ENCODE data around the gene PLCG2.

Gene PLCG2

DNA sequence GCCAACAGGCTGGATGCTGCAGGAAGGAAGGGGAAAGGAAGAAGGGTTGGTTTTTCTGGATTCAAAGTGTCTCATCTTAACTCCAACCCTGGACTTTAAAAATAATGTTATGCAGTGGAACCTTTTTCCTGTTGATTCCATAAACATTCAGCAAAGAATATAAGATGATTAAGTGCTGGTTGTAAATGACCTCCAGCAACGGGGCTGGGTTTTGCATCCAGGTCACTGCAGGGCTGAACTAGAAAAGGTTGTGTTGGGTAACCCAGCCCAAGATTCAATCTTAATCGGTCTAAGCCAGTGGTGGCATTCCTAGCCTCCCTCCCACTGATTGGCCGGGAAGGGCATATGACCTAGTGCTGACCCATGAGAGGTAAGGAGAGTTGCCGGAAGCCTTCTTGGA is 34.2 kb upstream of the PLCG2 start:
- Histone ChIP-seq H3K4me2 (ENCODE audit: insufficient read depth, low read length) (no peak overlapping the region), H3K27ac (ENCODE audit: low read length) (no peak overlapping the region), H3K9me3 (ENCODE audit: insufficient read depth, low read length, severe bottlenecking) (no peaks in the 10 kb centered on the region), H3K79me2 (ENCODE audit: insufficient read depth, low read length) (no peaks in the 10 kb centered on the region), H2AFZ (ENCODE audit: low read depth, low read length) (peak overlapping the region; percentile 89), H3K36me3 (ENCODE audit: insufficient read depth, low read length) (no peaks in the 10 kb centered on the region), H3K9ac (ENCODE audit: low read depth, low read length) (no peak overlapping the region), H3K4me3 (ENCODE audit: low read depth in 1 of 2, low read length in 2 of 2) (no peak overlapping the region), H3K27me3 (ENCODE audit: insufficient read depth, low read length, poor library complexity) (peaks cover 11% of the 10 kb centered on the region), H4K20me1 (ENCODE audit: insufficient read depth, low read length) (no peaks in the 10 kb centered on the region), H3K4me1 (ENCODE audit: insufficient read depth, low read length) (peaks cover 22% of the 10 kb centered on the region)
- no peak for TF ChIP-seq EZH2 (IDR thresholded peaks at IDR 0.05; ENCODE audit: borderline replicate concordance, low read depth, low read length, severe bottlenecking)
- TF ChIP-seq, protein P1, sequence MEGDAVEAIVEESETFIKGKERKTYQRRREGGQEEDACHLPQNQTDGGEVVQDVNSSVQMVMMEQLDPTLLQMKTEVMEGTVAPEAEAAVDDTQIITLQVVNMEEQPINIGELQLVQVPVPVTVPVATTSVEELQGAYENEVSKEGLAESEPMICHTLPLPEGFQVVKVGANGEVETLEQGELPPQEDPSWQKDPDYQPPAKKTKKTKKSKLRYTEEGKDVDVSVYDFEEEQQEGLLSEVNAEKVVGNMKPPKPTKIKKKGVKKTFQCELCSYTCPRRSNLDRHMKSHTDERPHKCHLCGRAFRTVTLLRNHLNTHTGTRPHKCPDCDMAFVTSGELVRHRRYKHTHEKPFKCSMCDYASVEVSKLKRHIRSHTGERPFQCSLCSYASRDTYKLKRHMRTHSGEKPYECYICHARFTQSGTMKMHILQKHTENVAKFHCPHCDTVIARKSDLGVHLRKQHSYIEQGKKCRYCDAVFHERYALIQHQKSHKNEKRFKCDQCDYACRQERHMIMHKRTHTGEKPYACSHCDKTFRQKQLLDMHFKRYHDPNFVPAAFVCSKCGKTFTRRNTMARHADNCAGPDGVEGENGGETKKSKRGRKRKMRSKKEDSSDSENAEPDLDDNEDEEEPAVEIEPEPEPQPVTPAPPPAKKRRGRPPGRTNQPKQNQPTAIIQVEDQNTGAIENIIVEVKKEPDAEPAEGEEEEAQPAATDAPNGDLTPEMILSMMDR (IDR thresholded peaks at IDR 0.05; ENCODE audit: borderline replicate concordance, extremely low read depth, low read length, poor library complexity, severe bottlenecking) = no peak
- no peak for ATAC-seq (ENCODE audit: insufficient read depth, low read depth)
- DNase-seq = no peak

DNA sequence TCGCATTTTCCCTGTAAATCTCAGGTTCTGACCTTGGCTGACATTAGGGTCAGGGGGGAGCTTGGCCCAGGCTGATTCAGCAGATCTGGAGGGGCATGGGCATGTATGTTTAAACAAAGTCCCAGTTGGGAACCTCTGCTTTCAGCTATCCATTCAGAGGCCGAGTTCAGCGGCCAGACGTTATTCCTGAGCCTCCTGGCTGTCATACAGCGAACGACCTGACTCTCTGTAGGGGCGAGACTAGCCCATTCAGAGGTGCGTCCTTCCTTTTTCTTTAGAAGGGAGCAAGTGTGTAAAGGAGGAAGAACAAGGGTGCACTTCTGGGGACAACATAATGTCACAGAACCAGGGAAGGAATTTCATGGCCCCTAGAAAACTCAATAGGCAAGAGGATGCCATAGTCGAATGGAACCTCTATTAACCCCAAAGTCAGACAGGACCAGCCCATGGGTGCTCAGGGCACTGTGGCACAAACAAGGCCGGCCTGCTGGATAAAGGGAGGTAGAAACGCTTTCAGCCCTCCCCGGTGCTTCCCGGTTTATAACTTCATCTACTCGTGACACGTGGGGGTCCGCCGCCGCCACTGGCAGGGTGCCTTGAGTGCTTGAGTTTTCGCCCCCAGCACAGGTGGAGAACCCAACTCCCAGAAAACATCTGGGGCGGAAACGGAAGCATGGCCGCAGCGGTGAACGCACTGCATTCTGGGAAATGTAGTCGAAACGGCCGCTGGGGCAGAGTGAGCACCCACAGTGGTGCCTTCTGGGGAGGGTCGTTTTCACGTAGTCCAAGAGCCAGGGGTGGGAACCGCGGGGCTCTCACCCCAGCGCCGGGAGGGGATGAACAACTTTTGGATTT is 33.2 kb upstream of the PLCG2 start:
- H3K27ac ChIP-seq (ENCODE audit: low read length) = peak overlapping the region; percentile 66
- H3K79me2 ChIP-seq (ENCODE audit: insufficient read depth, low read length) = no peaks in the 10 kb centered on the region
- H3K9ac ChIP-seq (ENCODE audit: low read depth, low read length) = peak overlapping the region; percentile 38
- H3K27me3 ChIP-seq (ENCODE audit: insufficient read depth, low read length, poor library complexity) = peaks cover 11% of the 10 kb centered on the region
- ATAC-seq (ENCODE audit: insufficient read depth, low read depth) = peak; percentile 90
- no peak for TF ChIP-seq EZH2 (IDR thresholded peaks at IDR 0.05; ENCODE audit: borderline replicate concordance, low read depth, low read length, severe bottlenecking)
- TF ChIP-seq, protein P1 (IDR thresholded peaks at IDR 0.05; ENCODE audit: borderline replicate concordance, extremely low read depth, low read length, poor library complexity, severe bottlenecking) = no peak
- no peaks in the 10 kb centered on the region for H3K36me3 ChIP-seq (ENCODE audit: insufficient read depth, low read length)
- DNase-seq = peak; percentile 86
- peak overlapping the region in 1 of 2 experiments; percentile 55; a peak in 3 of 4 replicates for H3K4me3 ChIP-seq (ENCODE audit: low read depth in 1 of 2, low read length in 2 of 2)
- H4K20me1 ChIP-seq (ENCODE audit: insufficient read depth, low read length) = no peaks in the 10 kb centered on the region
- H3K4me1 ChIP-seq (ENCODE audit: insufficient read depth, low read length) = peaks cover 22% of the 10 kb centered on the region
- H3K4me2 ChIP-seq (ENCODE audit: insufficient read depth, low read length) = peak overlapping the region; percentile 70
- peak overlapping the region; percentile 89 for H2AFZ ChIP-seq (ENCODE audit: low read depth, low read length)
- no peaks in the 10 kb centered on the region for H3K9me3 ChIP-seq (ENCODE audit: insufficient read depth, low read length, severe bottlenecking)

DNA sequence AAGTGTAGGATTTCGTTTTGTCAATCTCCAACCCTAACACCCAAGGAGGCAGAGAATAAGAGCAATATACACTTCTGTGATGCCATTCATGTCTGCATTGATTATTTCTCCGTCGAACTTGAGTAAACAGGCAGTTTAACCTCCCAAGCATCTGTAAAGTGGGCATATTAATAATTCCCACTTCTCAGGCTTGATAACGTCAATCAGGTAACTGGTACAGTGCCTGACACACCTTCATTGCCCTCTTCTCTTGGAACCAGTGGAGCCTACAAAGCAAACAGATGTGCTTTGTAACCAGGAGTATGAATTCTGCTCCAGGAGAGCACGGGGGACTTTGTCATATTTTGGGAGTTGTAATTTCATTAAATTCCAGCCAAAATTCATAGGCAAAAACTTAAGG is 32.5 kb upstream of the PLCG2 start:
- ATAC-seq (ENCODE audit: insufficient read depth, low read depth) (no peak), DNase-seq (no peak)
- Histone ChIP-seq H3K9ac (ENCODE audit: low read depth, low read length) (no peak overlapping the region; the same call in 1 of the 2 replicates), H3K27ac (ENCODE audit: low read length) (no peak overlapping the region), H3K9me3 (ENCODE audit: insufficient read depth, low read length, severe bottlenecking) (no peaks in the 10 kb centered on the region), H4K20me1 (ENCODE audit: insufficient read depth, low read length) (no peaks in the 10 kb centered on the region), H3K4me3 (ENCODE audit: low read depth in 1 of 2, low read length in 2 of 2) (peak overlapping the region in 1 of 2 experiments; percentile 55; a peak in 3 of 4 replicates), H3K36me3 (ENCODE audit: insufficient read depth, low read length) (no peaks in the 10 kb centered on the region), H3K4me2 (ENCODE audit: insufficient read depth, low read length) (peak overlapping the region; percentile 70), H3K79me2 (ENCODE audit: insufficient read depth, low read length) (no peaks in the 10 kb centered on the region), H3K27me3 (ENCODE audit: insufficient read depth, low read length, poor library complexity) (peaks cover 11% of the 10 kb centered on the region), H3K4me1 (ENCODE audit: insufficient read depth, low read length) (peaks cover 22% of the 10 kb centered on the region), H2AFZ (ENCODE audit: low read depth, low read length) (peak overlapping the region; percentile 89)
- no peak for TF ChIP-seq EZH2 (IDR thresholded peaks at IDR 0.05; ENCODE audit: borderline replicate concordance, low read depth, low read length, severe bottlenecking)
- TF ChIP-seq, protein P1 (IDR thresholded peaks at IDR 0.05; ENCODE audit: borderline replicate concordance, extremely low read depth, low read length, poor library complexity, severe bottlenecking) = no peak

All from DND-41 (cell line).